Limb (tissue), 2 donors: ENCODE results near the gene SH3RF3.

ENCODE experiments used
- DNase-seq, 2 donors: peaks; one replicate each; pipeline ENCODE4 v3.0.0-alpha.2; 2016; ENCODE audit errors: extremely low spot score in 2 of 2

Gene SH3RF3

GRCh38 chr2:109408043-109408335 is 279.0 kb downstream of the SH3RF3 start:
- no peak for DNase-seq

GRCh38 chr2:109409321-109410038 is 280.5 kb downstream of the SH3RF3 start:
- no peak for DNase-seq

GRCh38 chr2:109410039-109410815 is 281.2 kb downstream of the SH3RF3 start:
- DNase-seq: peak in 1 of 2 donors; percentile 47

- DNase-seq: no peak
Observed at GRCh38 chr2:109411640-109412325, 282.8 kb downstream of the SH3RF3 start.

- DNase-seq: no peak
Observed at GRCh38 chr2:109415581-109416013, 286.6 kb downstream of the SH3RF3 start.

- no peak for DNase-seq
Observed at GRCh38 chr2:109417701-109418335, 288.8 kb downstream of the SH3RF3 start.

- DNase-seq: no peak
Observed at GRCh38 chr2:109418716-109419115, 289.7 kb downstream of the SH3RF3 start.

- no peak for DNase-seq
Observed at GRCh38 chr2:109419171-109419756, 290.3 kb downstream of the SH3RF3 start.

- DNase-seq: no peak
Observed at GRCh38 chr2:109419960-109420370, 291.0 kb downstream of the SH3RF3 start.

- no peak for DNase-seq
Observed at GRCh38 chr2:109421101-109421500, 292.1 kb downstream of the SH3RF3 start.

GRCh38 chr2:109421642-109422041 is 292.6 kb downstream of the SH3RF3 start:
- DNase-seq: no peak

GRCh38 chr2:109422071-109422757 is 293.2 kb downstream of the SH3RF3 start:
- DNase-seq: no peak

- no peak for DNase-seq
Observed at GRCh38 chr2:109422758-109423500, 293.9 kb downstream of the SH3RF3 start.

GRCh38 chr2:109423556-109424359 is 294.8 kb downstream of the SH3RF3 start:
- DNase-seq: no peak

GRCh38 chr2:109425411-109425810 is 296.4 kb downstream of the SH3RF3 start:
- no peak for DNase-seq

- DNase-seq: no peak
Observed at GRCh38 chr2:109427661-109428091, 298.7 kb downstream of the SH3RF3 start.

- no peak for DNase-seq
Observed at GRCh38 chr2:109428281-109428680, 299.3 kb downstream of the SH3RF3 start.

GRCh38 chr2:109428841-109429566 is 300.0 kb downstream of the SH3RF3 start:
- DNase-seq: peak in 1 of 2 donors; percentile 16
